Breast epithelium (tissue), 3 donors: ENCODE measurements around the gene GPR157.

Experiments used
- POLR2A ChIP-seq: fragments of 450-650 bp; IDR thresholded peaks from one replicate; pipeline ENCODE4 v1.6.1; 2016; ENCODE audit warnings: antibody characterized with exemption, mild to moderate bottlenecking, moderate library complexity
- POLR2AphosphoS5 ChIP-seq, 3 donors: sonication (generic); formaldehyde crosslinking; IDR thresholded peaks; one replicate each; pipeline ENCODE4 v1.6.1; 2017; ENCODE audit warnings: antibody characterized with exemption in 3 of 3
- TF ChIP-seq, protein P1 (sequence below), 3 donors: fragments of 450-650 bp; IDR thresholded peaks; one replicate each; pipeline ENCODE4 v1.5.1; 2016 to 2017; ENCODE audit warnings: antibody characterized with exemption in 3 of 3, mild to moderate bottlenecking in 3 of 3, moderate library complexity in 3 of 3

GRCh38 chr1:9070486-9070885, 58.4 kb downstream of the GPR157 start:
- TF ChIP-seq, protein P1, sequence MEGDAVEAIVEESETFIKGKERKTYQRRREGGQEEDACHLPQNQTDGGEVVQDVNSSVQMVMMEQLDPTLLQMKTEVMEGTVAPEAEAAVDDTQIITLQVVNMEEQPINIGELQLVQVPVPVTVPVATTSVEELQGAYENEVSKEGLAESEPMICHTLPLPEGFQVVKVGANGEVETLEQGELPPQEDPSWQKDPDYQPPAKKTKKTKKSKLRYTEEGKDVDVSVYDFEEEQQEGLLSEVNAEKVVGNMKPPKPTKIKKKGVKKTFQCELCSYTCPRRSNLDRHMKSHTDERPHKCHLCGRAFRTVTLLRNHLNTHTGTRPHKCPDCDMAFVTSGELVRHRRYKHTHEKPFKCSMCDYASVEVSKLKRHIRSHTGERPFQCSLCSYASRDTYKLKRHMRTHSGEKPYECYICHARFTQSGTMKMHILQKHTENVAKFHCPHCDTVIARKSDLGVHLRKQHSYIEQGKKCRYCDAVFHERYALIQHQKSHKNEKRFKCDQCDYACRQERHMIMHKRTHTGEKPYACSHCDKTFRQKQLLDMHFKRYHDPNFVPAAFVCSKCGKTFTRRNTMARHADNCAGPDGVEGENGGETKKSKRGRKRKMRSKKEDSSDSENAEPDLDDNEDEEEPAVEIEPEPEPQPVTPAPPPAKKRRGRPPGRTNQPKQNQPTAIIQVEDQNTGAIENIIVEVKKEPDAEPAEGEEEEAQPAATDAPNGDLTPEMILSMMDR (IDR thresholded peaks at IDR 0.05): no peak
- TF ChIP-seq POLR2A (no peak), POLR2AphosphoS5 (IDR thresholded peaks at IDR 0.05) (no peak)
